A549 (cell line): ENCODE results near the gene TRPM2. TPM values are rescaled to one million over a fixed set of nuclear protein-coding genes. Genes with fewer than 3 reads are reported as not detected.

Experiments
- ATAC-seq, 2 experiments: fragments of 200-7000 bp in 1 of 2; fragments of >200 bp in 1 of 2; cut with Nextera tagmentation in 1 of 2; cut with Tn5 transposase in 1 of 2; 3 replicates each; pipeline versions ENCODE4 v1.8.0 to v1.9.1; 2018 to 2020; ENCODE audit warnings: mild to moderate bottlenecking in 1 of 2, moderate library complexity in 1 of 2
- CTCF ChIA-PET: fragments of 300-600 bp; sonication (Branson Sonifier 250); formaldehyde crosslinking; extraction: SDS; loops from one replicate; lab custom pipeline; 2021; ENCODE audit warnings: antibody characterized with exemption, inconsistent platforms; lab: Yijun Ruan, JAX
- POLR2A ChIA-PET: fragments of 350-600 bp; formaldehyde crosslinking; extraction: SDS; loops from one replicate; lab custom pipeline; 2021; ENCODE audit warnings: antibody characterized with exemption, inconsistent platforms; lab: Yijun Ruan, JAX
- DNase-seq, 2 experiments: peaks; one replicate each; pipeline versions ENCODE4 v3.0.0 to v3.0.0-alpha.2; 2011 to 2016; ENCODE audit warnings: low read depth in 1 of 2, low spot score in 1 of 2
- FAIRE-seq: peaks from 2 replicates; lab custom pipeline; 2011; peaks lifted over from hg19 to GRCh38; lab: Jason Lieb, UNC
- H3K27ac ChIP-seq, 2 experiments: fragments of >200 bp; sonication (Bioruptor Twin); formaldehyde crosslinking; 3 replicates each; pipeline ENCODE4 v1.5.1; 2016 to 2017
- H3K4me1 ChIP-seq: fragments of >200 bp; sonication (Bioruptor Twin); formaldehyde crosslinking; 3 replicates; pipeline ENCODE4 v1.6.1; 2016
- H3K4me2 ChIP-seq: fragments of >200 bp; sonication (Bioruptor Twin); formaldehyde crosslinking; 3 replicates; pipeline ENCODE4 v1.6.1; 2016
- H3K4me3 ChIP-seq: fragments of >200 bp; sonication (Bioruptor Twin); formaldehyde crosslinking; 3 replicates; pipeline ENCODE4 v1.5.1; 2016
- H3K9me3 ChIP-seq: fragments of >200 bp; sonication (Bioruptor Twin); formaldehyde crosslinking; 3 replicates; pipeline ENCODE4 v1.6.1; 2016
- CBX8 ChIP-seq: fragments of 200-600 bp; sonication (generic); IDR thresholded peaks from 2 replicates; pipeline ENCODE4 v1.6.1; 2016
- CEBPB ChIP-seq, 2 experiments: fragments of >200 bp in 1 of 2; sonication (Bioruptor Twin) in 1 of 2; formaldehyde crosslinking in 1 of 2; IDR thresholded peaks; 2 replicates each; pipeline ENCODE4 v1.6.1; 2012 to 2016
- CTCF ChIP-seq: fragments of >200 bp; sonication (Bioruptor Twin); formaldehyde crosslinking; IDR thresholded peaks from 3 replicates; pipeline ENCODE4 v1.5.1; 2016
- FOXS1 ChIP-seq: fragments of 250-450 bp; sonication (Bioruptor Pico); IDR thresholded peaks from 2 replicates; pipeline ENCODE4 v1.5.0; 2020; ENCODE audit warnings: mild to moderate bottlenecking, moderate library complexity
- GATA3 ChIP-seq: IDR thresholded peaks from 2 replicates; pipeline ENCODE4 v1.6.1; 2012; ENCODE audit warnings: borderline replicate concordance
- HES2 ChIP-seq: fragments of >200 bp; sonication (Bioruptor Twin); formaldehyde crosslinking; IDR thresholded peaks from 2 replicates; pipeline ENCODE4 v1.6.1; 2016
- HOXB13 ChIP-seq: fragments of 250-450 bp; sonication (Bioruptor Pico); IDR thresholded peaks from 2 replicates; pipeline ENCODE4 v1.5.0; 2020; ENCODE audit warnings: low read depth, mild to moderate bottlenecking, moderate library complexity
- HOXB5 ChIP-seq: fragments of 250-450 bp; sonication (Bioruptor Pico); IDR thresholded peaks from 2 replicates; pipeline ENCODE4 v1.5.0; 2020; ENCODE audit warnings: mild to moderate bottlenecking, moderate library complexity
- KDM1A ChIP-seq: fragments of 200-600 bp; sonication (generic); IDR thresholded peaks from 2 replicates; pipeline ENCODE4 v1.6.1; 2016; ENCODE audit warnings: low read depth, mild to moderate bottlenecking
- MYC ChIP-seq: IDR thresholded peaks from 2 replicates; pipeline ENCODE4 v1.6.1; 2012; ENCODE audit warnings: mild to moderate bottlenecking, inconsistent platforms, low read length, improper control_type of control experiment, borderline replicate concordance
- NR3C1 ChIP-seq: fragments of >200 bp; sonication (Bioruptor Twin); formaldehyde crosslinking; IDR thresholded peaks from 3 replicates; pipeline ENCODE4 v1.6.1; 2017
- PHF8 ChIP-seq: fragments of 200-600 bp; sonication (generic); IDR thresholded peaks from 2 replicates; pipeline ENCODE4 v1.6.1; 2016; ENCODE audit warnings: low read depth, mild to moderate bottlenecking, antibody characterized with exemption, moderate library complexity, borderline replicate concordance
- POLR2A ChIP-seq: IDR thresholded peaks from 2 replicates; pipeline ENCODE4 v1.6.1; 2012; ENCODE audit warnings: mild to moderate bottlenecking, low read length
- RAD21 ChIP-seq, 2 experiments: fragments of >200 bp in 1 of 2; sonication (Bioruptor Twin) in 1 of 2; formaldehyde crosslinking in 1 of 2; IDR thresholded peaks in 1 of 2; conservative IDR thresholded peaks in 1 of 2; 2 replicates in 1 of 2; 3 replicates in 1 of 2; pipeline ENCODE4 v1.6.1; 2012 to 2018; ENCODE audit warnings: inconsistent platforms in 1 of 2
- RARB ChIP-seq: fragments of 250-450 bp; sonication (Bioruptor Pico); IDR thresholded peaks from 2 replicates; pipeline ENCODE4 v1.8.0; 2021; ENCODE audit warnings: mild to moderate bottlenecking, moderate library complexity
- RCOR1 ChIP-seq: fragments of 150-350 bp; IDR thresholded peaks from 2 replicates; pipeline ENCODE4 v1.6.1; 2014; ENCODE audit warnings: antibody characterized with exemption, low read length, low read depth
- RFX5 ChIP-seq: fragments of 450-650 bp; IDR thresholded peaks from 2 replicates; pipeline ENCODE4 v1.7.1; 2014; ENCODE audit warnings: antibody characterized with exemption, mild to moderate bottlenecking, moderate library complexity
- RNF2 ChIP-seq: fragments of 200-600 bp; sonication (generic); IDR thresholded peaks from 2 replicates; pipeline ENCODE4 v1.6.1; 2016; ENCODE audit warnings: low read depth, mild to moderate bottlenecking, antibody characterized with exemption, moderate library complexity, borderline replicate concordance
- TP53 ChIP-seq: fragments of 250-450 bp; sonication (Bioruptor Pico); IDR thresholded peaks from 2 replicates; pipeline ENCODE4 v1.5.0; 2021; ENCODE audit warnings: mild to moderate bottlenecking, moderate library complexity
- USF2 ChIP-seq: fragments of 450-650 bp; IDR thresholded peaks from 2 replicates; pipeline ENCODE4 v1.6.1; 2014; ENCODE audit warnings: antibody characterized with exemption
- ZSCAN20 ChIP-seq: fragments of 250-450 bp; sonication (Bioruptor Pico); IDR thresholded peaks from 2 replicates; pipeline ENCODE4 v1.8.0; 2022; ENCODE audit warnings: mild to moderate bottlenecking, moderate library complexity
- WGBS: methylation state at CpG from one replicate; pipeline ENCODE4 v1.1.6; 2017; ENCODE audit errors: missing lambda C conversion rate; 5-methylcytosine and 5-hydroxymethylcytosine counted together
- polyA plus RNA-seq, 4 experiments: library from polyadenylated mRNA; depleted of rRNA in 3 of 4; stranded (reverse); fragments of >200 nt; fragmentation: RNase III in 1 of 4; extraction: RNeasy Plus Mini Kit Qiagen cat#74134 plus additional on column Dnase treatment in 1 of 4; gene quantifications; 2 replicates in 3 of 4; 3 replicates in 1 of 4; pipeline ENCODE4 v1.2.3, GENCODE V29; 2011 to 2017
- TF ChIP-seq, protein P1 (sequence below): IDR thresholded peaks from 2 replicates; pipeline ENCODE4 v1.6.1; 2012

TRPM2 gene
- polyA plus RNA-seq, 2 of the 4 experiments (the other 2 are of a cell fraction) = 3.2 to 5.5 TPM

DNA sequence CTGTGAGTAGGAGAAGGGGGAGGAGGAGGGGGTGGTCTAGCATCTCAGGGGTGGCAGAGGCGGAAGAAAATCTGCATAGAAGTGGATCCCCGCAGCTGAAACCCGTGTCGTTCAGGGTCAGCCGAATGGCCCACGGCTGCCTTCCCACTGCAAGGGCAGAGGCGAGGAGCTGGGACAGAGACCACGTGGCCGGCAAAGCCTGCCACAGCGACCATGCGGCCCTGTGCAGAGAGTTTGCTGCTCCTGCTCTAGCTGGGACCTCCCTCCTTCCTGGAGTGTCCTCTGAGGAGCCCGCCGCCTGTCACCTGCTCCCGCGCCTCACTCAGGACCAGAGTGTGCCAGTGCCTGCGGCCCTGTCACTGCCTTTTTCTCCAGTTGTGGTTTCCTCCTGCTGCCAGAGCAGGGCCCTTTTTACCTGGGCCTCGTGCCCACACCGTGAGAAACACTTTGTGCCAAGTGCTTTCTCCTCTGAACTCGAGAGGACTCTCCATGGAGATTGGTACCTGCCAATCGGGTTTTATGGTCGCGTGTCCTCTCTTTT lies 5.4 kb upstream of the TRPM2 start:
- Histone ChIP-seq H3K4me3 (no peak overlapping the region), H3K27ac (no peak overlapping the region), H3K4me1 (no peaks in the 10 kb centered on the region), H3K9me3 (no peaks in the 10 kb centered on the region), H3K4me2 (no peak overlapping the region)
- FAIRE-seq (no peak), ATAC-seq (no peak), DNase-seq (no peak)
- 69% methylated on average over 22 of the region's 22 CpGs for WGBS
- ChIA-PET CTCF (no interaction called here), POLR2A (no interaction called here)
- TF ChIP-seq TP53 (CRISPR knock-in tag) (no peak), RARB (CRISPR knock-in tag) (no peak), KDM1A (no peak), RAD21 (conservative IDR thresholded peaks at IDR 0.05 in 1 of 2, IDR thresholded peaks at IDR 0.05 in 1 of 2) (no peak), ZSCAN20 (CRISPR knock-in tag) (no peak), CBX8 (no peak), HOXB5 (CRISPR knock-in tag) (no peak), FOXS1 (CRISPR knock-in tag) (no peak), RFX5 (no peak)
- TF ChIP-seq, protein P1, sequence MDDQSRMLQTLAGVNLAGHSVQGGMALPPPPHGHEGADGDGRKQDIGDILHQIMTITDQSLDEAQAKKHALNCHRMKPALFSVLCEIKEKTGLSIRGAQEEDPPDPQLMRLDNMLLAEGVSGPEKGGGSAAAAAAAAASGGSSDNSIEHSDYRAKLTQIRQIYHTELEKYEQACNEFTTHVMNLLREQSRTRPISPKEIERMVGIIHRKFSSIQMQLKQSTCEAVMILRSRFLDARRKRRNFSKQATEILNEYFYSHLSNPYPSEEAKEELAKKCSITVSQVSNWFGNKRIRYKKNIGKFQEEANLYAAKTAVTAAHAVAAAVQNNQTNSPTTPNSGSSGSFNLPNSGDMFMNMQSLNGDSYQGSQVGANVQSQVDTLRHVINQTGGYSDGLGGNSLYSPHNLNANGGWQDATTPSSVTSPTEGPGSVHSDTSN = no peak

GRCh38 chr21:44348861-44349260 lies 4.6 kb upstream of the TRPM2 start:
- Histone ChIP-seq H3K9me3 (no peaks in the 10 kb centered on the region), H3K27ac (no peak overlapping the region), H3K4me1 (no peaks in the 10 kb centered on the region), H3K4me2 (no peak overlapping the region), H3K4me3 (no peak overlapping the region)
- ChIA-PET POLR2A (no interaction called here), CTCF (no interaction called here)
- TF ChIP-seq MYC (no peak), GATA3 (no peak), USF2 (no peak), NR3C1 (no peak), RNF2 (no peak), HOXB13 (CRISPR knock-in tag) (no peak), PHF8 (no peak), CEBPB (IDR thresholded peaks at IDR 0.05) (no peak), RCOR1 (no peak), FOXS1 (CRISPR knock-in tag) (no peak)
- 67% methylated on average over 12 of the region's 19 CpGs for WGBS
- no peak for ATAC-seq
- no peak for DNase-seq
- FAIRE-seq = no peak

DNA sequence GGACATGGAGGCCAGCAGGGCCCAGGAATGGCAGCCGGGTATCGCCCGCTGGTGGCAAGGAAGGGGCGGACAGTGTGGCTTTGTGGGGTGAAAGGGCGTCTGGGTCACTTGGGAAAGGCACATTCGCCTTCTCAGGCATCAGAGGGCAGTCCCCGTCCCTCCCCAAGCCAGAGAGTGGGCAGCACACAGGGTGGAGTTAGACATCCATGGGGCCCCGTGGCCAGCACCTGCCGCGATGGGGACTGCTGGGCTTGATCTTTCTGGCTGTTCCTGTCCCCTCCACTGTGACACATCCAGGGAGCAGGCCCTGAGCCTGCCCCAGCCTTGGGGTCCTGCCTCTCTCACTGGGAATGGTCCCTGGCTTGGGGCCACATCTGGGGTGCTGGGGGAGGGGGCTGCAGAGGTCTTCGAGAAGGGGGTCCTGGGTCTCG lies 4.0 kb upstream of the TRPM2 start:
- Histone ChIP-seq H3K4me3 (no peak overlapping the region), H3K9me3 (no peaks in the 10 kb centered on the region), H3K27ac (no peak overlapping the region), H3K4me1 (no peaks in the 10 kb centered on the region), H3K4me2 (no peak overlapping the region)
- POLR2A ChIA-PET = no interaction called here
- ATAC-seq = no peak
- no peak for FAIRE-seq
- TF ChIP-seq HES2 = no peak
- TF ChIP-seq POLR2A = no peak
- no peak for TF ChIP-seq CTCF
- TF ChIP-seq, all 56 proteins: peak for 0
- WGBS = 44% methylated on average over 6 of the region's 12 CpGs
- CTCF ChIA-PET = no interaction called here
- DNase-seq = no peak
